GM21526 (cell line): Measurements from ENCODE around the gene CYP2S1.
"Not testable (repeated sequence)": the region's sequence is repeated elsewhere in the genome, so short reads cannot be mapped to it uniquely, and the experiment has no call there.

Experiments
- ATAC-seq: cut with Tn5 transposase; IDR thresholded peaks from one replicate; pipeline ENCODE4 v1.9.1; 2021; ENCODE audit warnings: moderate library complexity; ENCODE audit not compliant: unreplicated experiment, low FRiP score

CYP2S1 gene

GRCh38 chr19:41224632-41225031 is 31.6 kb downstream of the CYP2S1 start:
- ATAC-seq = no peak

GRCh38 chr19:41225238-41226052 is 32.4 kb downstream of the CYP2S1 start:
- no peak for ATAC-seq

- ATAC-seq = no peak
Measured at GRCh38 chr19:41226053-41226873, 33.2 kb downstream of the CYP2S1 start.

GRCh38 chr19:41226874-41227390 is 33.9 kb downstream of the CYP2S1 start:
- ATAC-seq = no peak

GRCh38 chr19:41228486-41228885 is 35.5 kb downstream of the CYP2S1 start:
- ATAC-seq = no peak

- not testable (repeated sequence) for ATAC-seq
Measured at GRCh38 chr19:41229338-41229737, 36.3 kb downstream of the CYP2S1 start.

- no peak for ATAC-seq
Measured at GRCh38 chr19:41230067-41230857, 37.2 kb downstream of the CYP2S1 start.

- ATAC-seq = no peak
Measured at GRCh38 chr19:41232686-41233085, 39.7 kb downstream of the CYP2S1 start.

GRCh38 chr19:41233748-41234240 is 40.8 kb downstream of the CYP2S1 start:
- no peak for ATAC-seq

GRCh38 chr19:41234512-41235168 is 41.6 kb downstream of the CYP2S1 start:
- no peak for ATAC-seq

GRCh38 chr19:41235480-41235879 is 42.5 kb downstream of the CYP2S1 start:
- ATAC-seq = no peak

GRCh38 chr19:41238244-41238643 is 45.2 kb downstream of the CYP2S1 start:
- no peak for ATAC-seq

GRCh38 chr19:41239363-41239762 is 46.3 kb downstream of the CYP2S1 start:
- ATAC-seq = no peak

- ATAC-seq = no peak
Measured at GRCh38 chr19:41239961-41240574, 47.0 kb downstream of the CYP2S1 start.

GRCh38 chr19:41241859-41242258 is 48.8 kb downstream of the CYP2S1 start:
- ATAC-seq = no peak

- no peak for ATAC-seq
Measured at GRCh38 chr19:41244117-41244516, 51.1 kb downstream of the CYP2S1 start.

GRCh38 chr19:41245843-41246242 is 52.8 kb downstream of the CYP2S1 start:
- no peak for ATAC-seq

- ATAC-seq = no peak
Measured at GRCh38 chr19:41248895-41249294, 55.9 kb downstream of the CYP2S1 start.

- ATAC-seq = no peak
Measured at GRCh38 chr19:41249707-41250423, 56.8 kb downstream of the CYP2S1 start.
